Stimulated activated naive CD4-positive, alpha-beta T cell (primary cell): Measurements from ENCODE around the gene COA6.

Experiments used
- DNase-seq, 6 experiments: peaks; one replicate each; lab custom pipeline; 2025; lab: John Stamatoyannopoulos, UW

The COA6 gene, protein sequence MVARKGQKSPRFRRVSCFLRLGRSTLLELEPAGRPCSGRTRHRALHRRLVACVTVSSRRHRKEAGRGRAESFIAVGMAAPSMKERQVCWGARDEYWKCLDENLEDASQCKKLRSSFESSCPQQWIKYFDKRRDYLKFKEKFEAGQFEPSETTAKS

DNA sequence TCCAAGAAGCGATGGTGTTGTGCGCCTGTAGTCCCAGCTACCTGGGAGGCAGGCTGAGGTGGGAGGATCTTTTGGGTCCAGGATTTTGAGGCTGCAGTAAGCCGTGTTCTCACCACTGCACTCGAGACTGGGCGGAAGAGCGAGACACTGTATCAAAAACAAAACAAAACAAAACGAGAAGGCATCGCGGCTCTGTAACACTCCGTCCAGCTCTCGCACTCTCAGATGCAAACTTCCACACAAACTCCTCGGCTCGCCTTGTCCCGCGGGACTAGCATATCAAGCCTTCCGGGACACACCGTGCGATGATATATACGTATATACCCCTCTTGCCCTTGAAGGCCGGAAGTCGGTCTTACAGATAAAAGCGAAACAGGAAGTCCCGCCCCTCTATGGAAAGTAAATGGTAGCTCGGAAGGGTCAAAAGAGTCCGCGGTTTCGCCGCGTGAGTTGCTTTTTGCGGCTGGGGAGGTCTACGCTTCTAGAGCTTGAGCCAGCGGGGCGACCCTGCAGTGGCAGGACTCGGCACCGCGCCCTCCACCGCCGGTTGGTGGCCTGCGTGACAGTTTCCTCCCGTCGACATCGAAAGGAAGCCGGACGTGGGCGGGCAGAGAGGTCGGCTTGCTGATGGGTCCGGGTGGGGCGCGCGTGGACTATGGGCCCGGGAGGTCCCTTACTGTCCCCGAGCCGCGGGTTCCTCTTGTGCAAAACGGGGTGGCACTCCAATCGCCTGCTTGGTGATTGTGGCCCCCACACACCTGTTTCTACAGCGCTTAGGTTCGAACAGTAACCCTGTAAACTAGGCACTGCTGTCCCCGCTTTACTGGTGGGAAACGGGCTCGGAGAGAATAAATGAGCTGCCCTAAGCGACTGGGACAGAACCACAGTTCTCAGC is at the start of gene COA6:
Gene COA6, plus strand, starts transcription at position 393 of the 895 bp plus-strand sequence. Its CDS starts 11 bp downstream, at position 404.
- peak; percentile 83 to 95 (median 86) for DNase-seq

DNA sequence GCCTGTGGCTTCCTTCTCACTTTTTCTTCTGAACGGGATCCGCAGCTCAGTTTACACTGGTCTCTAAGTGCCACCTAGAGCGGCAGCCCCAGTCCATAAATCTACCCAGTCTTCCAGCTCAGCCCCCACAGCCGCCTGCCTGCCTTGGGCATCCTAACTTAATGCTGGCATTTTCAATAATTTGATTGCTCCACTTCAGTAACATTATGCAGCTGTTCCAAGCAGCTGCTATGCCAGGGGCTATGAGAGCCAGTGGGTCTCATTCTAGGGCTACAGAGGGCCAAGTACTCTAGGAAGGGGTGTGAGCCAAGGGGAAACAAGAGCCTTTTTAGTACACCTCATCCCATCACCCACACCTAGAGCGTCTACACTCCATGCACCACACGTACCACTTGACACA is 48.4 kb upstream of the COA6 start:
- DNase-seq = no peak

DNA sequence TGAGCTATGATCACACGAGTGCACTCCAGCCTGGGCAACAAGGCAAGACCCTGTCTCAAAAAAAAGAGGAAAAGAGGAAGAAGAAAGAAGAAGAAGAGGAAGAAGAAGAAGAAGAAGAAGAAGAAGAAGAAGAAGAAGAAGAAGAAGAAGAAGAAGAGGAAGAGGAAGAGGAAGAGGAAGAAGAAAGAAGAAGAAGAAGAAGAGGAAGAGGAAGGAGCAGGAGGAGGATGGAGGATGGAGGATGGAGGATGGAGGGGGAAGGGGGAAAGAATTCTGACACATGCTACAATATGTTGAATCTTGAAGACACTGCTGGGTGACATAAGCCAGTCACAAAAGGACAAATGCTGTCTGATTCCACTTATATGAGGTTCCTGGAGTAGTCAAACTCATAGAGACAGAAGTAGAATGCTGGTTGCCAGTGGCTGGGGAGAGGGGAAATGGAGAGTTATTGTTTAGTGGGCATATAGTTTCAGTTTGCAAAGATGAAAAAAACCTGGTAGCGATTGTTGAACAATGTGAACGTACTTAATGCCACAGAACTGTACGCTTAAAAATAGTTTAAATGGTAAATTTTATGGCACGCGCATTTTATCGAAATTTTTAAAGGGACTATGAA is 47.3 kb upstream of the COA6 start:
- DNase-seq = peak in 1 of 6 experiments; percentile 57

DNA sequence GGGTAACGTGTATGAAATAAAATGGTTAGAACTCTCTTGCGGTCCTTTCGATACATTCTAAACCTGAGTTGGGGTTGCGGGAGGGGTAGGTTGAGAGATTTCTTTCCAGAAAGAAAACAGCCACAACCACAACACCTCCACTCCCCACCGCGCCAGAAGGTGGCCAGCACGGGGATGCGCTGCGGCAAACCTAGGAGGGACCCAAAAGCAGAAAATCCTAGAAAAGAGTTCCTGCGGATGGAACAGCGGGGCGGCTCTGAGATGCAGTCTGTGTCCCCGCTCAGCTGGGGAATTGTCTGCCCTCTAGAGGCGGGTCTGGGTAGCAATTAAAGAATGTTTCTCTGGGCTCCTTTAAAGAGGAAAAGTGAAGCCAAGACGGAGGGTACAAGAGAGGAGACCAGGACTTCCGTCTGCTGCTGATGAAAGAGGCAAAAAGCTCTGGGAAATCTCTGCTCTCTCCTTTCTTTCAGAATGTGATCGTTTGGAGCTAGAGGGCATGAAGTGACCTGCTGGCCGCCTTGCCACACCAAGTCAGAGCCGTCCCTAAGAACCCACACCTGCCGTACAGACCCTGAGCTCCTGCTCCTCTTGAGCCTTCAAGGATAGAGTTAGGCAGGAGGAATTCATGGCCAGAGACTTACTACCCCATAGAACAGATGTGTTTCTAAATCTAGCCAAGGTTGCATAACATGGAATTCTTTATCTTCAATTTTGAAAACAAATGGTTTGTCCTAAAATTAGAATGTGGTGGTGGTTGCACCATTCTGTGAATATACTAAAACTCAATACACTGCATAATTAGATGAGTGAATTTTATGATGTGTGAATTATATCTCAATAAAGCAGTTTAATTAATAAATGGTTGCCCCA is 46.5 kb upstream of the COA6 start:
- DNase-seq = peak; percentile 30 to 83 (median 45)

DNA sequence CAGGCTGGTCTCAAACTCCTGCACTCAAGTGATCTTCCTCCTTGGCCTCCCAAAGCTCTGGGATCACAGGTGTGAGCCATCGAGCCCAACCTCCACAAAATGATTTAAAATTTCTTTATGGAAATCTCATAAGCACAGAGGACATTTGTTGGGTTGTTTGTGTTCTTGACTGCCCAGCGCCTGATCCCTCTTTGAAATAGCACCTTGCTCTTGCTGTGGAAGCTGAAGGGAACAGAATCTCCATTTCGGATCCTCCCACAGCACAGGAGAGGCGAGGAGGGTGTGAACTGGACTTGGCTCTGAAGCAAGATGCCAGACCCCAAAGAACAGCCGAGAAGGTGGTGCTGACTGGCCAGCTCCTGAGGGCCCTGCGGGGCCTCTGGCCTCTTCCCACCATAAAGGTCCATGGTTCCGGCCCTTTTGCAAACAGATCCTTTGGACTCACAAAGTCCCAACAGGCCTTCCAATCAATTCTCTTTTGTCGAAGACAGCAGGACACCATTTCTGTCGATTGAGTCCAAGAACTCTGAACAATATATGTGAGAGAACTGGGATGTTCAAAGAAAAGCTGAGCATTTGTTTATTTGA is 45.6 kb upstream of the COA6 start:
- DNase-seq = no peak

DNA sequence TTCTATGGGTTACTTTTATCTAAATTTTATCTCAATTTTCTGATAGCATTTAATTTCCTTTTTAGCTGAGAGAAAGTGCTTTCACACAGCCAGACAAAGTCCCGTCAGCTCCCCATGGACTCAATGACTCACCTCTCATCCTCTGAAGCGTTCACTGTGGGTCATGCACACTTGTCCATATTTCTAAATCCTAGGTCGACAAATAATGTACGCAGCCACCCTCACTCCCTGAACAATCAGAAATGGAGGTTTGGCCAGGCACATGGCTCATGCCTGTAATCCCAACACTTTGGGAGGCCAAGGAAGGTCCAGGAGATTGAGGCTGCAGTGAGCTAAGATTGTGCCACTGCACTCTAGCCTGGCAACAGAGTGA is 42.4 kb upstream of the COA6 start:
- DNase-seq = no peak

DNA sequence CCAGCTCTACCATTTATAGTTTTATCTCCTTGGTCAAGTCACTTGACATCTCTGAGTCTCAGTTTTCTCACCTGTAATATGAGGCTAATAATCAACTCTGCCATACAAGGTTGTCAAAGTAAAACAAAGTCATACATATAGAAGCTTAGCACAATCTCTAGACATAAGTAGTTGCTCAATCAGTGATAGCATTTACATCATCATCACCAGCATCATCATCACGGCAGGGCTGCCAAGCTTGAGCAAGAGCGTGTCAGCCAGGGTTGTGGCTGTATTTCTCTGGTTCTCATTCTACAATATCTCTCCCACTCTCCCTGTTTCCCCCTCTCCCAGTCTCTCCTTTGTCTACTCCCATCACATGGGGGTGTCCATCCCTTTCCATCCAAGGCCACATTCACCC is 41.7 kb upstream of the COA6 start:
- DNase-seq = no peak

DNA sequence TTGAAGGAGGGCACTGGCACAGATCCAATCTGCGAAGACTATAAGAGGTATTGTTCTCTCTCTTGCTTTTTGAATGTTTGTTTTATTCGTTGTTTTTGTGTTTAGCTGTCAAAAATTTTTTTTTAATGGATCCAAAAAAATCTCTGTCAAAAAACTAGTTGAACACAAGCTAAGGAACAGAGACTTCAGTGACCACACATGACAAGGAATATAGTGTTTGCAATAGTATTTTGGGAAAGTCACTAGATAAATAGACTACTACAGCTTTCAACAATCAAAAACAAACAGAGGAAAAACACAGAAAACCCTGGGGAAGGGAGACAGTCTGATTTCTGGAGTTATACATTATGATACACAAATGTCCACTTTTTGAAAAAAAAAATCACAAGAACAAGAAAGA is 36.9 kb upstream of the COA6 start:
- no peak for DNase-seq

DNA sequence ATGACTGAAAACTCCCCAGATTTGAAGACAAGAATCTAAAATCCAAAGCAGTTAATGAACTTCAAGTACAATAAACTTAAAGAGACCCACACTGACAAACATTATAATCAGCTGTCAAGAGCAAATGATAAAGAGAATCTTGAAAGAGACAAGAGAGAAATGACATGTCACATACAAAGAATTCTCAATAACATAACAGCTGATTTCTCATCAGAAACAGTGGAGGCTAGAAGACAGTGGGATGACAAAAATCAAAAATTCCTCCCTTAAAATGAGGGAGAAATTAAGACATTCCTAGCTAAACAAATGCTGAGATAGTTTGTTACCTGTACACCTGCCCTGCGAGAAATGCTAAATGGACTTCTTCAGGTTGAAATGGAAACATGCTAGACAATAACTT is 36.0 kb upstream of the COA6 start:
- no peak for DNase-seq

DNA sequence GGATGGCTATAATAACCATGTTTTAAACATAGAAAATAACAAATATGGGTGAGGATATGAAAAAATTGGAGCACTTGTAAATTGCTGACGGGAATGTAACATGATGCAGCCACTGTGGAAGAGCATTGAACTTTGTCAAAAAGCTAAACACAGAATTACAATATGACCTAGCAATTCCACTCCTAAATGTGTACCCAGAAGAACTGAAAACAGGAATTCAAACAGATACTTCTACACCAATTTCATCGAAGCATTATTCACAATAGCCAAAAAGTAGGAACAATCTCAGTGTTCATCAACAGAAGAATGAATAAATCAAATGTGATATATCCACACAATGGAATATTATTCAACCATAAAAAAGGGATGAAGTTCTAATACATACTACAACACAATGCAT is 32.7 kb upstream of the COA6 start:
- DNase-seq = no peak

DNA sequence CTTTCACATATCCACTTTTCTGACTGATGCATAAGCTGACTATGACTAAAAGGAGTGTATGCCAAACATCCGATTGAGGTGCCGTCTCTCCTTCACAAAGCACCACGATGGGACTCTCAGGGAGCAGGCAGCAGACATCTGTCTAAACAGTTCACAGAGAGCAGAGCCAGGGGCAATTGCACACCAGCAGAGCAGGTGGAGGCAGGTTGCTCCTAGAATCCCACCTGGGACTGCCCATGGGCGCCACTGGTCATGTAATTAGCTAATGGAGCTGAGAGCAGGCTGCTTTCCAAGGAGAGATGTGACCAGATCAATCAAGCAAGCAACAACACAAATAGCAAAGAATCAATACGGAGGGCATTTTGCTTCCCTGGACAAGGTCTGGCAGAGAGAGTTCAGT is 30.5 kb upstream of the COA6 start:
- DNase-seq = no peak

DNA sequence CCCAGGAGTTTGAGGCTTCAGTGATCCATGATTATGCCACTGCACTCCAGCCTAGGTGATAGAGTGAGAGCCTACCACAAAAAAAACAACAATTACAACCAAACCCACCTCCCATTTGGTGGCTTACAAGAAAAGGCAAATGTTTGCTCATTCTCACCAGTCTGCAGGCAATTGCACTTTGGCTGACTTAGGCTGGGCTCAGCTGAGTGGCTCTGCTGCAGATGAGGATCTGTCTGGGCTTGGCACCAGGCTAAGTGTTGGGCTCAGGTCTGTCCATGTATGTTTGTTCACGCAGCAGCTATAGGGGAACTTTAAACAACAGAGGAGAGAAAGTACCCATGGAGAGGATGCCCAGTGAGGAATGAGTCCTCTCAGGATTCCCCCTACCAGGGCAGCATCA is 28.0 kb upstream of the COA6 start:
- no peak for DNase-seq

DNA sequence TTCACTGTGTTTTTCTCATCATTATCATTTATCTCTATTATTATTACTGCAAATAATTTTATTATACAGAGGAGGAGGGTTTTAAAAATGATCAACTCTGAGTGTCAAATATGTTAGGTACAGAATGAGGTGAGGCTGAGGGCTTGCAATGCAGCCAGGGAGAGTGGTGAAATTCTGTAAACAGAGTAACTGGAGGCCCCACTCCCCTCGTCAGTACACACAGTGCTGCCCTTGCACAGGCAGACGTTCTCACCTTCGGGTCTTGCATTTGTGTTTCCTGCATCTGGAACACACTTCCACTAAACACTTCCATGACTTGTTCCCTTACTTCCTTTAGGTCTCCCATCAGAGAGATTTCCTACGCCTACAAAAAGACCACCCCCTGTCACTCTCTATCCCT is 24.3 kb upstream of the COA6 start:
- DNase-seq = no peak

DNA sequence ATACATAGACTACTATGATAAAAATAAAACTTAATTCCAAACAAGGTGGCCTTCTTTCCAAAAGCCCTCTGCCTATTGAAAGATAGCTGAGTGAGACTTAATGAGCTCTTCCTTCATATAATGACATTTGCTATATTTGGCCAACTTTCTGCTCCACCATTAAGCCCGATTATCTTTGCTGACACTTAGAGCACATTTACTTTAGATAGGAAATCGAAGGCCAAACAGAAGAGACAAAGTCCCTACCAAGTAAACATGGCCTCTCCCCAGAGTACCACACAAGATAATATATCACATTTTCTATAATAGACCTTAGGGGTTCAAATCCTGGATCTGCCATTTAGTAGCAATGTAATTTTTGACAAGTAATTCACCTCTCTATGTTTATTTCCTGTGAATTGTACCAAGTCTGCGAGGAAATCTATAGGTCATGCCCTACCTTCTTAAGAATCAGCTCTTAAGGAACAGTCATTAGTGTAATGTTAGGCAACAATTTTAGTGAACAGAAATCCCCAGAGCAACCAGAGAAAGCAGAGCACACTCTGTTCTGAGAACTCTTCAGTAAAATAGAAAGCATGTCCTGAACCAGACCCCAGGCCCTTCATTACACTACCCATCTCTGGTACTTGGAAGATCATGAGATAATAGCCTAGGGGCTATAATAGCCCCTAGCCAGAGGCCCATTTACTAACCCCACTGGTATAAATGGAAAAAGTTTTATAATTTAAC is 17.3 kb upstream of the COA6 start:
- no peak for DNase-seq

DNA sequence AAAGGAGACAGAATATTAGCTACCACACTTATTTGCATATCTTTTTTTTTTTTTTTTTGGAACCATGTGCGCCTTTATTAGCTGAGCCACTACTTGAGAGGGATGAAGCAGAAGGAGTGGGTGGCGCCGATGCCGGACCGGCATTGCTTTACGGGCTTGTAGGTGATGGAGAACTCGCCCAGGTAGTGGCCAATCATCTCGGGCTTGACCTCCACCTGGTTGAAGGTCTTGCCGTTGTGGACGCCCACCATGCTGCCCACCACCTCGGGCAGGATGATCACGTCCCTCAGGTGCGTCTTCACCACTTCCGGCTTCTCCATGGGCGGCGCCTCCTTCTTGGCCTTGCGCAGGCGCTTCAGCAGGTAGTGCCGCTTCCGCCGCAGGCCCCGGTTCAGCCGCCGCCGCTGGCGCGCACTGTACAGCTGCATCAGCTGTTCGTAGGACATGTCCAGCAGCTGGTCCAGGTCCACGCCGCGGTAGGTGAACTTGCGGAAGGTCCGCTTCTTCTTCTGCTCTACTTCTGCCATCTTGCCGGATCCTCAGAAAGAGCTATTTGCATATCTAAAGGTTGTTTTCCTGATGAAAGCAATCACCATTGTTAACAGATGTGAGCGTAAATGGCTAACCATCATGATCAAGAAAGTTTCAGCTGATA is 16.5 kb upstream of the COA6 start:
- peak; percentile 9 to 58 (median 36) for DNase-seq

DNA sequence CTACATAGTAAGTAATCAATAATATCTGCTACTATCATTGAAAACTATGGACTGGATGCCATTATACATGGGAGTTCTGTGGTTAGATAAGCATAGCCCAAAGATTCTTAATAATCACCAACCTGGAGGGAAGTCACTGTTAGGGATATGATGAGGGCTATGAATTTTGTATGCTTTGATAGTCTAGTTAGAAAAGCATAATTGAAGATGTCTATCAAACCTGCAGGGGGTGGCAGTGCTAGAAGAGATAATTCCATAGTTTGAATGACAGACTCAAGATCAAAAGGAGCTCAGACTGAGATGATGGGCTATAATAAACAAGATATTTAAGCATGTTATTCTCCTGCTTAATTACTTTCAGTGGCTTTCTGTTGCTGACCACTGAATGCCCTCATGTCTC is 15.4 kb upstream of the COA6 start:
- no peak for DNase-seq

DNA sequence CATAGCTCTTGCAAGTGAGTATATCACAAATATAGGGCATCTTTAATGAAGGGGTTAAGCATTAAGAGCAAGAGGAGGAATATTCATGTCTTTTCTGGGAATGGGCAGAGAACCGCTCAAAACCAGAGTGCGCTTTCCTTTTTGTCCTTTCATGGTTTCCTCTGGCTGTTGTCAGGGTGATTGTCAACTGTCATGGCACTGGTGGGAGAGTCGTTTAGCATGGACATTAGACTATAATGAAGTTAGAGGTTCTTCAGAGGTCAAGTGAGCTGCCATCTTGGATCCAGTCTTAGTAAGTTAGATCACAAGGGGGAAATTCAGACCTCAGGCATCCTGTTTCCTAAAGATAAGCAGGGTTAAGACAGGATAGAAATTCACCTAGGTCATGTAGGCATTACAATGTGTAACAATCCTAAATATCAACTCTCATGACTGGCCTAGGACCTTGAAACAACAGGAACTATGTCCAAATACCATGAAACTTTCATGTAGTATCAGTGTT is 12.1 kb upstream of the COA6 start:
- DNase-seq = no peak

DNA sequence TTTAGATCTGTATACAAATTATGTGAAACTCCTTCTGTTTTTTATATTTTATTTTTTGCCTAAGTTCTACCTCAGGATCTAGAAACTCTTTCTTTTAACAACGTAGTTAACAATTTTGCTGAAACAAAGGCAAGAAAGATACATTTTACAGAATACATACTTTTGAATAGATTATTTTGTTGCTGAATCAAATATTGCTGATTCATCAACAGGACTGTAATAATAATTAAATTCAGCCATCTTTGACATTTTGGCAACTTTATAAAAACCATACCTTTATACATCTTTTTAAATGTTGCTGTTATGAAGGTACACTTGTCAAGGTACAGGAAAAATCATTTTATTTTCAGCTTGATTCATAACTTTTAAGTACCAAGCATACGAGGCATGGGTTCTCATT is 10.7 kb upstream of the COA6 start:
- no peak for DNase-seq

DNA sequence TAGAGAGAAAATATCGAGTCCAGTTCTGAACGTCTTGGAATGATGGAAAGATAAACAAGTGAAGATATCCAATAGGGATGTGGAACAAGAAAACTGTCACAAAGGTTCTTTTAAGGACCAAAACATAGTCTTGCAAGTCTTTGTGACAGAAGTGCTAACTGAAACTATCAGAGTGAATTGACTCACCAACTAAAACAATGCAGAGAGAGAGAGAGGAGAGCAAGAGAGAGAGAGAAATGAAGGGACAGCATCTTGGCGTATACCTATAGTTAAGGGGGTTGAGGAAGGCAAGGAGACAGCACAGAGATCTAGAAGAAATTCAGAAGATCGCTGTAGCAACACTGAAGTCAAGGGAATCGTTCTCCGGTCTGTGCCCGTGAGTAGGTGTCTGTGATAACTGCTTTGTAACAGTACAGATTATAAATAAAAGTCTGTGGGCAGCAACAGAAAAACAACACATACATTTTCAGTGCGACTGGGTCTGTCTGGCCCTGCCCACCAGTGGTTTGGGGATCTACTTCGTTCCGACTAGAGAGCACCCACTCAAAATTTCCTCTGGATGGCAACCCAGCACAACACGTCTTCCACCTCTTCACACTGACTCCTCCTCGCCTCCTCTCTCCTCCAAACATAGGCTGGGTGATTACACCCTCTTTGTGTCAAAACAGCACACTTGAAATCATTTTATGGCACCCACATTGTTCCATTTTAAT is 4.8 kb upstream of the COA6 start:
- DNase-seq = no peak

DNA sequence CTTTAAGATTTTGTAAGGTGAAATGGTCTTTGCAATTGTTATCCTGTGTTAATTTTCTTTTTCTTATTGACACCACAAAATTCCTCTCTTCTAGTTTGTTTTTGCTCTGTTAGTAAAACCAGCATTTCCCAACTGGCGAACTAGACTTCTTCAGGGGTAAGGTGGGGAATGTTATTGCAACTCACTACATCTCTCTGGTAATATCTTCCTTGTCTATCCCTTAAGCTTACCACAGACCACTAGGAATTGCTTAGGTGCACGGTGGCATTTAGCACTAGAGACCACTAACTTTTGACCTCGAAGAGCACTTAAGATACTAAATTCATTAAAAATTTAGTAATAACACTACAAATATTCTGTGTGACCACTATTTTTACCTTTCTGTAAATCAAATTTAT is 4.2 kb upstream of the COA6 start:
- DNase-seq = no peak
